Prostate gland (tissue), 2 donors: Measurements from ENCODE around the gene TRIM27.
"Not testable (repeated sequence)": the region's sequence is repeated elsewhere in the genome, so short reads cannot be mapped to it uniquely, and the experiment has no call there.

Experiments
- POLR2AphosphoS5 ChIP-seq: sonication (generic); formaldehyde crosslinking; IDR thresholded peaks from one replicate; pipeline ENCODE4 v1.6.1; 2017; ENCODE audit warnings: antibody characterized with exemption
- TF ChIP-seq, protein P1 (sequence below), 4 experiments: fragments of 200-600 bp in 2 of 4; fragments of 450-650 bp in 2 of 4; sonication (generic) in 2 of 4; IDR thresholded peaks; 1 replicate in 3 of 4; 2 replicates in 1 of 4; pipeline ENCODE4 v1.5.1; 2016 to 2019; ENCODE audit warnings: antibody characterized with exemption in 4 of 4, mild to moderate bottlenecking in 2 of 4, moderate library complexity in 2 of 4

DNA sequence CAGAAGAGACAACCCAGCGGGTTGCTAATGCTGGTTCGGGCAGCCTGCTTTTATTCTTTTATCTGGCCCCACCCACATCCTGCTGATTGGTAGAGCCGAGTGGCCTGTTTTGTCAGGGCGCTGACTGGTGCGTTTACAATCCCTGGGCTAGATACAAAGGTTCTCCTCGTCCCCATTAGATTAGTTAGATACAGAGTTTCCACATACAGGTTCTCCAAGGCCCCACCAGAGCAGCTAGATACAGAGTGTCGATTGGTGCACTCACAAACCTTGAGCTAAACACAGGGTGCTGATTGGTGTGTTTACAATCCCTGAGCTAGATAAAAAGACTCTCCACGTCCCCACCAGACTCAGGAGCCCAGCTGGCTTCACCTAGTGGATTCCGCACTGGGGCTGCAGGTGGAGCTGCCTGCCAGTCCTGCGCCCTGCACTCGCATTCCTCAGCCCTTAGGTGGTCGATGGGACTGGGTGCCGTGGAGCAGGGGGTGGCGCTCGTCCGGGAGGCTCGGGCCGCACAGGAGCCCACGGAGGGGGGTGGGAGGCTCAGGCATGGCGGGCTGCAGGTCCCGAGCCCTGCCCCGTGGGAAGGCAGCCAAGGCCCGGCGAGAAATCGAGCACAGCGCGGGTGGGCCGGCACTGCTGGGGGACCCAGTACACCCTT is 51.5 kb downstream of the TRIM27 start:
- not testable (repeated sequence) for TF ChIP-seq POLR2AphosphoS5
- TF ChIP-seq, protein P1, sequence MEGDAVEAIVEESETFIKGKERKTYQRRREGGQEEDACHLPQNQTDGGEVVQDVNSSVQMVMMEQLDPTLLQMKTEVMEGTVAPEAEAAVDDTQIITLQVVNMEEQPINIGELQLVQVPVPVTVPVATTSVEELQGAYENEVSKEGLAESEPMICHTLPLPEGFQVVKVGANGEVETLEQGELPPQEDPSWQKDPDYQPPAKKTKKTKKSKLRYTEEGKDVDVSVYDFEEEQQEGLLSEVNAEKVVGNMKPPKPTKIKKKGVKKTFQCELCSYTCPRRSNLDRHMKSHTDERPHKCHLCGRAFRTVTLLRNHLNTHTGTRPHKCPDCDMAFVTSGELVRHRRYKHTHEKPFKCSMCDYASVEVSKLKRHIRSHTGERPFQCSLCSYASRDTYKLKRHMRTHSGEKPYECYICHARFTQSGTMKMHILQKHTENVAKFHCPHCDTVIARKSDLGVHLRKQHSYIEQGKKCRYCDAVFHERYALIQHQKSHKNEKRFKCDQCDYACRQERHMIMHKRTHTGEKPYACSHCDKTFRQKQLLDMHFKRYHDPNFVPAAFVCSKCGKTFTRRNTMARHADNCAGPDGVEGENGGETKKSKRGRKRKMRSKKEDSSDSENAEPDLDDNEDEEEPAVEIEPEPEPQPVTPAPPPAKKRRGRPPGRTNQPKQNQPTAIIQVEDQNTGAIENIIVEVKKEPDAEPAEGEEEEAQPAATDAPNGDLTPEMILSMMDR (IDR thresholded peaks at IDR 0.05), result not testable (repeated sequence)
